AG09309 (cell line): ENCODE results near the gene CRABP2.

Source experiments
- DNase-seq: peaks from one replicate; pipeline ENCODE4 v3.0.0-alpha.2; 2010; ENCODE audit warnings: low read depth
- H3K4me3 ChIP-seq: 2 replicates; pipeline ENCODE4 v1.5.1; 2011; ENCODE audit warnings: mild to moderate bottlenecking, low read depth, low read length, moderate library complexity; ENCODE audit not compliant: control insufficient read depth
- TF ChIP-seq, protein P1 (sequence below): IDR thresholded peaks from 2 replicates; pipeline ENCODE4 v1.5.1; 2011; ENCODE audit warnings: mild to moderate bottlenecking, low read depth, low read length, inconsistent platforms; ENCODE audit not compliant: insufficient read depth, control insufficient read depth; ENCODE audit errors: missing control alignments

The CRABP2 gene

DNA sequence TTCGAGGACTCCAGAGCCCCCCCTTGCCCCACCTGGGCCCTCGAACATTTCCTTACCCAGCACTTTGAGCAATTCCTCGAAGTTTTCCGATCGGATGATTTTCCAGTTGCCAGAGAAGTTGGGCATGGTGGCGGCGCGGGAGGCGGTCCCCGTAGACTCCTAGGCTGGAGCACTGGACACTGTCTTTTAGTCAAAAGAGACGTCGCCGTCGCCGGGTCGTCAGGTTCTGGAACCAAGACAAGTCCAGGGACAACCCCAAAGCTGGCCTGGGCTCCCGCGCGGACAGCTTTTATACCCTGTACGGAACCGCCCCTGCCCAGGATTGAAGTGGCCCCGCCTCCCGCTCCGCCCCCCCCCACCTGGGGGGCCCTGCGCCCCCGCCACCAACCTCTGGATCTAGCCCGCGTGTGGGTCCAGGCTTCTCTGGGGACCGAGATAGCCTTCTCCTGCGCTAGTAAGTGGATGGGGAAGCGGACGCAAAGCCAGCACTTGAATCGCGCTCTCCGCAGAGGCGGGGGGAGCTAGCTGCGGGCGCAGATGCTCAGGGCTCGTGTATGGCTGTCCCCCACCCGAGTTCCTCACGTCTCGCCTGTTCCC lies at the start of gene CRABP2:
Gene CRABP2, minus strand, starts transcription at position 263 of the 597 bp plus-strand sequence. Its CDS starts 137 bp downstream, at position 126.
- TF ChIP-seq, protein P1, sequence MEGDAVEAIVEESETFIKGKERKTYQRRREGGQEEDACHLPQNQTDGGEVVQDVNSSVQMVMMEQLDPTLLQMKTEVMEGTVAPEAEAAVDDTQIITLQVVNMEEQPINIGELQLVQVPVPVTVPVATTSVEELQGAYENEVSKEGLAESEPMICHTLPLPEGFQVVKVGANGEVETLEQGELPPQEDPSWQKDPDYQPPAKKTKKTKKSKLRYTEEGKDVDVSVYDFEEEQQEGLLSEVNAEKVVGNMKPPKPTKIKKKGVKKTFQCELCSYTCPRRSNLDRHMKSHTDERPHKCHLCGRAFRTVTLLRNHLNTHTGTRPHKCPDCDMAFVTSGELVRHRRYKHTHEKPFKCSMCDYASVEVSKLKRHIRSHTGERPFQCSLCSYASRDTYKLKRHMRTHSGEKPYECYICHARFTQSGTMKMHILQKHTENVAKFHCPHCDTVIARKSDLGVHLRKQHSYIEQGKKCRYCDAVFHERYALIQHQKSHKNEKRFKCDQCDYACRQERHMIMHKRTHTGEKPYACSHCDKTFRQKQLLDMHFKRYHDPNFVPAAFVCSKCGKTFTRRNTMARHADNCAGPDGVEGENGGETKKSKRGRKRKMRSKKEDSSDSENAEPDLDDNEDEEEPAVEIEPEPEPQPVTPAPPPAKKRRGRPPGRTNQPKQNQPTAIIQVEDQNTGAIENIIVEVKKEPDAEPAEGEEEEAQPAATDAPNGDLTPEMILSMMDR, result no peak
- no peak for DNase-seq
- peak within 1 kb of the TSS; percentile 71 for H3K4me3 ChIP-seq

DNA sequence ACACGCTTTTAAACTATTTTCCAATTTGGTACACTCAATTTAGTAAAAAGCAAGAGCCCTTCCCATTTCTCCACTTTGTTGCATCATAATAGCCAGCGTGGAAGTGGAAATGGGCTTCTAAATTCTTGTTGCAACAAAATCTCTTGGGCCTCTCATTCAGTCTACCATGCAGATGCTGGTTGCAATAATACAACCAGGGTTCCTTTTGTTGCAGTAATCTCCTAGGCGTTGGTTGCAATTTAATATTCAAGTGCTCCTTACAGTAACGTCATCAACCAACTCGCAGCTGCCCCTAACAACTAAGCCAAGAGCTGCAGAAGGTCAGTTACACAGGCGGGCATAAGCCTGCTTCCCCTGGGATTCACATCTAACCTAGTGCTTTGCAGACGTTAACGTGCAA lies 48.8 kb upstream of the CRABP2 start:
- no peak overlapping the region for H3K4me3 ChIP-seq
- TF ChIP-seq, protein P1, result no peak
- no peak for DNase-seq

DNA sequence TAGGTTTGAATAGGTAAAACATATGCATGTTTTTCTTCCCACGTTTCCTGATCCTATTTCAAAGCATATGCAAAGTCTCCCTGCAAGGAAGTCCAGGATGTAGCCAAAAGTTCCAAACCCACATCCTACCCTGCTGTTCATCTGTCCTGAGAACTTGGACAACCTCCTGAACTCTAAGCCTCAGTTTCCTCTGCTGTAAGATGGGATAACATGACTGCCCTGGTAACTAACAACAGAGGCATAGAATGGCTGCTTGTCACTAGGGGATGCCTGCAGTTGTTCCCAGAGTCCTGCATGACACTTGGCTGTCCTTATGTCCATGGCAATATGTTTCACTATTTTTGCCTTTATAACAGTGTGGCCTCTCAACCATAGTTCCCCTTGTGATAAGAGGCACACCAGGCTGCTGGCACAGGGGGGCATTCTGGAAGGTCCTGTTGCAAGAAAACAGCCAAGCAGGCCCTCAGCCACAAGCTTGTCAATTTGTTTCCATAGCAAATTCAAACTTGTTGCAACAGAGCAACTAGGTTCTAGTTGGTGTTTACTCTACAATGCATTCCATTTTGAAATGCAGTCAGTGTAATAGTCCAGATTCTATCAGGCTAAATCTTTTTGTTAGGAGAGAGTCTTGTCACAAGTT lies 47.6 kb upstream of the CRABP2 start:
- peak overlapping the region; percentile 69 for H3K4me3 ChIP-seq
- TF ChIP-seq, protein P1, result no peak
- DNase-seq, result no peak

DNA sequence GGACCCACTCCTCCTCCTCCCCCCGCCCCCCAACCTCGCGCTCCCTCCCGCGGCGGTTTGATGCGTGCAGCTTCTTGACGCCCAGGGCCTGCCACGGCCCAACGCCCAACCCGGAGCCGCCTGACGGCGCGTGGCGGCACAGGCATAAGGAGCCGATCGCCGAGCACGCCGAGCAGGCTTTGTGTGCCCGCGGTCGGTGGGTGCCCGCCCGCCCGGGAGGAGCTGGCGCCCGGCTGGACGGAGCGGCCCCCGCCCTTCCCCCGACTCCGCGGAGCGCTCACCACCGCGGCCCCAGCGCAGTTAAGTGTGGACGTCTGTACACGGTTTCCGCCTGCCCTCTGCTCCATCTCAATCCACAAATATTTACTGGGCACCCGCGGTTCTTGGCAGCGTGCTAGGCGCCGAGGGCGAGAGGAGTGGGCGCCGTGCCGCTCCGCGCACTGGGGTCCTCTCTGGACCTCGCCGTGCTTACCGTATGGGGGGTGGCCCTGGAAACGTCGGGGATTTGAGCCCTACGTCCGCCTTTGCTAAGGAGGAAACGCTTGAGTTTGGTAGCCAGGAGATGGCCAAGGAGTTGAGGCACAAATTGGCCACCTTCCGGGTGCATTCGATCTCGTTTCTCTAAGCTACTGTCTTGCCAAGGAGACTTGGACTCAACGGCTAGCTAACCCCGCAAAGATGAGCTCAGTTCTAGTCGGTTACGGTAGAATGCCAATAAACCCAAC lies 46.5 kb upstream of the CRABP2 start:
- peak overlapping the region; percentile 69 for H3K4me3 ChIP-seq
- TF ChIP-seq, protein P1, result no peak

DNA sequence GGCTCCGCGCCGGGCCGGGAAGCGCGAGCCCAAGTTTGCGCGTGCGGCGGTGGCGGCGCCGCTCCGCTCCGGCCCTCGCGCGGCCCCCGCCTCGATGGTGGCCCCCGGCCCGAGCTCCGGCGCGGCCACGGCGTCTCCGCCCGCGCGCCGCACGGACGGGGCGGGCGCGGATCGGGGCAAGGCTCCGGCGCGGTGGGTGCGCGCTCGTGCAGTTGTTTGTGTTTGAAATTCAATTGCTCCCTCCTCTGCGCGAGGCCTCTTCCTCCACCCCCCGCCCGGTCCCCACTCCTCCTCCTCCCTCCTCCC lies 46.0 kb upstream of the CRABP2 start, which contains the start of gene HDGF:
Gene HDGF, minus strand, starts transcription at position 225 of the 306 bp plus-strand sequence. CDS start 246 bp downstream, outside the sequence.
- H3K4me3 ChIP-seq, result peak within 1 kb of the TSS; percentile 69
- no peak for DNase-seq
- TF ChIP-seq, protein P1, result no peak

More for the DNA sequence above, 46.5 kb upstream of the CRABP2 start:
- peak; percentile 76 for DNase-seq

DNA sequence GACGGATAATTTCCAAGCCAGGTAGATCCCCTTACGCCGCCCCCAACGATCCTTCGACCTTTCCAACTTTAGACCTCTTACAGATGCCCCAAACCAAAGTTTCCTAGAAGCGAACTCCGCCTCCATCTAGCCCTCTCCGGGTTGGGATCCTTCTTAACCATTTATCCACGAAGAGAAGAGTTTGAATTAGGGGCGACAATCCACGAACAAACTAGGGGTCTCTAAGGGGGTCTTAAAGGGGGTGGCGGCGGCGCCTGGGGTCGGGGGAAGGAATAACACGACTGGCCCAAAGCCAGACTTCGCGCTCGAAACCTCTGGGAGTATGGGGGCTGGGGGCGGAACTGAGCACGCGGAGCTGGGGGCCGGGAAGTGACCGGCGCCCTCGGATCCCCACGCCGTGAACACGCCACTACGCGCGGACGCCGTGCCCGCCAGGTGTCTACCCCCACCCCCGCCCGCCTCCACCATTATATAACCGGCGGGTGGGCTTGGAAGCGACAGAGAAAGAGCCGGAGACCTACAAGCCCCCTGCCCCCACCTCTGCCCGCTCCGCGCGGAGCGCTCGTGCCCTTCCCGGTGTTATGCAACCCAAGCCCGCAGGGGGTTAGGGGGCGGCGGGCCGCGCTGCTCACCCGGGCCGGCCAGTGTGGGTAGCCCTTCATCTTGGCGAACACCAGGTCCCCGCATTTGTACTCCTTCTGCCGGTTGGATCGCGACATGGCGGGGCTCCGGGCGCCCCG lies 45.5 kb upstream of the CRABP2 start:
- DNase-seq, result no peak
- TF ChIP-seq, protein P1, result no peak
- H3K4me3 ChIP-seq, result peak overlapping the region; percentile 69
